Activated CD4-positive, alpha-beta T cell treated with anti-CD3 and anti-CD28 coated beads for 36 hours (primary cell): Measurements from ENCODE around the gene ZP4. TPM values are rescaled to one million over a fixed set of nuclear protein-coding genes. Genes with fewer than 3 reads are reported as not detected.
"Not testable (repeated sequence)": the region's sequence is repeated elsewhere in the genome, so short reads cannot be mapped to it uniquely, and the experiment has no call there.

Experiments used
- ATAC-seq: fragments of 200-7000 bp; cut with Tn5 transposase; one replicate; pipeline ENCODE4 v1.10.0; 2021; ENCODE audit warnings: mild to moderate bottlenecking, moderate library complexity
- CTCF ChIA-PET: fragments of 350-600 bp; sonication (Branson Sonifier 250); formaldehyde crosslinking; loops from one replicate; lab custom pipeline; 2021; ENCODE audit warnings: antibody characterized with exemption; lab: Charles Lee
- POLR2A ChIA-PET: fragments of 350-600 bp; sonication (Branson Sonifier 250); formaldehyde crosslinking; loops from one replicate; lab custom pipeline; 2021; ENCODE audit warnings: antibody characterized with exemption, inconsistent platforms; lab: Charles Lee
- DNase-seq: peaks from one replicate; pipeline ENCODE4 v3.0.0-alpha.2; 2020
- H3K27ac Mint-ChIP-seq: one replicate; pipeline ENCODE4 v1.8.0; 2021; ENCODE audit warnings: mixed read lengths
- H3K27me3 Mint-ChIP-seq: one replicate; pipeline ENCODE4 v1.8.0; 2021; ENCODE audit warnings: mixed read lengths
- H3K36me3 Mint-ChIP-seq: one replicate; pipeline ENCODE4 v1.8.0; 2021; ENCODE audit warnings: low read depth, mixed read lengths
- H3K4me1 Mint-ChIP-seq: one replicate; pipeline ENCODE4 v1.8.0; 2021; ENCODE audit warnings: mixed read lengths
- H3K4me3 Mint-ChIP-seq: one replicate; pipeline ENCODE4 v1.8.0; 2021; ENCODE audit warnings: mild to moderate bottlenecking, moderate library complexity, mixed read lengths
- H3K9me3 Mint-ChIP-seq: one replicate; pipeline ENCODE4 v1.8.0; 2021; ENCODE audit warnings: low read depth, mixed read lengths
- intact Hi-C, 2 experiments: fragments of 100-400 bp; cut with DNase I in 1 of 2; cut with micrococcal nuclease in 1 of 2; formaldehyde crosslinking; loops; one replicate each; pipeline versions ENCODE4 v1.14.2 to v1.15.1; 2022 to 2024; cut with DNase I, micrococcal nuclease
- total RNA-seq, 2 experiments: library from RNA; stranded (reverse); gene quantifications; one replicate each; pipeline ENCODE4 v1.2.3, GENCODE V29; 2021

The ZP4 gene
- total RNA-seq, 2 experiments from 2014 or later, result not detected

- ChIA-PET POLR2A (interaction anchor here (0.6 kb wide), 1 partner anchor 1478 kb away, joined by 3 read pairs; no protein-coding TSS in a partner anchor), CTCF (interaction anchor here (0.6 to 1.2 kb wide), 3 partner anchors 12 to 641 kb away, joined by 3 to 4 read pairs (median 3); no protein-coding TSS in a partner anchor)
- intact Hi-C loops, result no loop called here
- no peak for ATAC-seq
- Mint-ChIP-seq H3K9me3 (no peaks in the 10 kb centered on the region), H3K4me1 (no peaks in the 10 kb centered on the region), H3K27me3 (no peaks in the 10 kb centered on the region), H3K27ac (no peak overlapping the region), H3K4me3 (no peak overlapping the region), H3K36me3 (no peaks in the 10 kb centered on the region)
- peak; percentile 65 for DNase-seq
These were observed 39.4 kb downstream of the ZP4 start for GRCh38 chr1:237851210-237851845.

- H3K4me1 Mint-ChIP-seq, H3K27ac Mint-ChIP-seq, DNase-seq, H3K9me3 Mint-ChIP-seq, POLR2A ChIA-PET, H3K36me3 Mint-ChIP-seq, H3K27me3 Mint-ChIP-seq, H3K4me3 Mint-ChIP-seq, ATAC-seq, intact Hi-C loops: not testable (repeated sequence)
- CTCF ChIA-PET, result interaction anchor here (0.7 kb wide), 1 partner anchor 95 kb away, joined by 3 read pairs; no protein-coding TSS in a partner anchor
These were observed 47.2 kb downstream of the ZP4 start for GRCh38 chr1:237843516-237843915.

- DNase-seq, result no peak
- Mint-ChIP-seq H3K27me3 (no peaks in the 10 kb centered on the region), H3K36me3 (no peaks in the 10 kb centered on the region), H3K4me1 (no peaks in the 10 kb centered on the region), H3K4me3 (no peak overlapping the region), H3K9me3 (peaks cover 6% of the 10 kb centered on the region), H3K27ac (no peak overlapping the region)
- POLR2A ChIA-PET, result no interaction called here
- CTCF ChIA-PET, result no interaction called here
- no peak for ATAC-seq
- intact Hi-C loops, result no loop called here
These were observed 49.2 kb downstream of the ZP4 start for GRCh38 chr1:237841485-237841884.

GRCh38 chr1:237838904-237839534 is 51.7 kb downstream of the ZP4 start:
- intact Hi-C loops, result no loop called here
- Mint-ChIP-seq H3K36me3 (no peaks in the 10 kb centered on the region), H3K27me3 (no peaks in the 10 kb centered on the region), H3K9me3 (peaks cover 2% of the 10 kb centered on the region), H3K4me3 (no peak overlapping the region), H3K4me1 (no peaks in the 10 kb centered on the region), H3K27ac (no peak overlapping the region)
- no peak for DNase-seq
- POLR2A ChIA-PET, result no interaction called here
- CTCF ChIA-PET, result no interaction called here
- no peak for ATAC-seq

DNA sequence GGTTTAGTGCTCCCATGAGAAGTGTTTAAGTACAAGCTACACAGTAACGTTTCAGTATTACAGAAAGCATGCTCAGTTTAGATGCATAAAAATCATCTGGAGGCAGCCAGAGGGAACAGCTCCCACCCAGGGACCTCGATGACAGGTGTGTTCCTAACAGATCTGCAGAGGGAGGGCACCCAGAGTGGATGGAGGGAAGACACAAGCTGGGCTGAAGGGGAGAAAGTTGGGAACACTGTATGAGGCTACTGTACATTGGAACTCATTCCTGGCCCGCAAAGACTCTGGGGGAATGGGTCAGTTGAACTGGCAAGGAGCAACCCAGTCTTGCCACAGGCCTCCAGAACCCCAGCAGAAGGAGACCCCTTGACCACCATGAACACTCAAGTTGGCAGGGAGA is 52.4 kb downstream of the ZP4 start:
- no peak overlapping the region for H3K27ac Mint-ChIP-seq
- intact Hi-C loops, result no loop called here
- CTCF ChIA-PET, result no interaction called here

DNA sequence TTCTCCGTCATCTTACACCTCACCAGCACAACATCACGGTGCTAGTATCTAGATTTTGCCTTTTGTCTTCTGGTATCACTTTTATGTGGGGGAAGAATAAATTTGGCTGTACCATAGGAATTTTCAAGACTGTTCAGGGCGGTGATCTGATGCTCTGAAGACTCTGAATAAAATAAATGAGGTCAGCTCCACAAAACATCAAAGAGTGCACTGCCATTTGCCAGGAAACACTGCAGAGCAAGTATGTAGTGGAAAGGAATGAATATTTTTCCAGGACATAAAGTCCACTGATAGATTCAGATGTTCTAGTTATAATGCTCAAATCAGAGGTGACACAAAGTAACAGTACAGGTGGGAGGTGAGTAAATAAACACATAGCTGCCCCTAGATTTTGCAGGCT is 56.3 kb downstream of the ZP4 start:
- H3K27me3 Mint-ChIP-seq, result peaks cover 2% of the 10 kb centered on the region
- no peaks in the 10 kb centered on the region for H3K36me3 Mint-ChIP-seq
- H3K4me3 Mint-ChIP-seq, result no peak overlapping the region
- no peak overlapping the region for H3K27ac Mint-ChIP-seq
- no peaks in the 10 kb centered on the region for H3K9me3 Mint-ChIP-seq
- POLR2A ChIA-PET, result no interaction called here
- no peak for ATAC-seq
- intact Hi-C loops, result no loop called here
- CTCF ChIA-PET, result no interaction called here
- DNase-seq, result no peak
- no peaks in the 10 kb centered on the region for H3K4me1 Mint-ChIP-seq

More for the DNA sequence above, 52.4 kb downstream of the ZP4 start:
- POLR2A ChIA-PET, result no interaction called here
- H3K4me1 Mint-ChIP-seq, result no peaks in the 10 kb centered on the region
- no peak overlapping the region for H3K4me3 Mint-ChIP-seq
- DNase-seq (no peak), ATAC-seq (no peak)
- H3K27me3 Mint-ChIP-seq, result peaks cover 2% of the 10 kb centered on the region
- peaks cover 2% of the 10 kb centered on the region for H3K9me3 Mint-ChIP-seq
- H3K36me3 Mint-ChIP-seq, result no peaks in the 10 kb centered on the region

DNA sequence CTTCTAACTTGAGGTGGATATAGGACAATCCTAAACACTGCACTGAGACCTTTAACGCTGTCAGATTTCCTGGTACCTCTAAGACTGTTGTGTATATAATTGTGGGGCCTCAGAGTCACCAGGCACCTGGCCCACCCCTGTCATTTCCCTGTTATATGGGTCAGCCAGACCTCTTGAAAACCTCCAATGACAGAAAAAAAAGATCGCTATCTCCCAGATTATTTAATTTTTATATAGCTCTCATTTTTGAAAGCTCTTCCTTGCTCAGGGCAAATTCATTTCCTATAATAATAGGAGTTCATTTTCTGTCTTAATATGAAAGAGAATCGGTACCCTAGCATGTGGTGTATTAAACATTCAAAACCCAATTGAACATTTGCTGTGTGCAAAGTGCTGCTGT is 56.7 kb downstream of the ZP4 start:
- ATAC-seq (no peak), DNase-seq (no peak)
- no peak overlapping the region for H3K4me3 Mint-ChIP-seq
- no peaks in the 10 kb centered on the region for H3K36me3 Mint-ChIP-seq
- ChIA-PET POLR2A (no interaction called here), CTCF (interaction anchor here (0.7 kb wide), 1 partner anchor 33 kb away, joined by 3 read pairs; no protein-coding TSS in a partner anchor)
- intact Hi-C loops, result no loop called here
- no peak overlapping the region for H3K27ac Mint-ChIP-seq
- H3K4me1 Mint-ChIP-seq, result no peaks in the 10 kb centered on the region
- peaks cover 2% of the 10 kb centered on the region for H3K27me3 Mint-ChIP-seq
- no peaks in the 10 kb centered on the region for H3K9me3 Mint-ChIP-seq

DNA sequence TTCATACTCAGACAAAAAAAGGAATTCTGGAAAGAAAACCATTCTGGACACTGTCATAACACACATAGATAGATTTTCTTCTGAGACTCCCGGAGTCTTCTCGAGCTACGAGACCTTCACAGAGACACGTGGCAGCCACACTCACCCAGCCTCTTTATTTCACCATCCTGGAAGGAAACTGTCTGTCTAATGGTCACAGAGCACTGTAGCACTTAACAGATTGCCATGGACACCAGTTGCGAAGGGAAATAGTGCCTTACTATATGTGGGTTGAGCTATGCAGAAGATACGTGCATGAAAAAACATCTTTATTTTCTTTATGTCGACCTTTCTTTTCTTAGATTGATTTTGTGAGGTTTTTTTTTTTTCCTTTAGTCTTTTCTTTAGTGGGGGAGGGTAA is 57.9 kb downstream of the ZP4 start:
- POLR2A ChIA-PET, result no interaction called here
- Mint-ChIP-seq H3K36me3 (no peaks in the 10 kb centered on the region), H3K27me3 (peaks cover 2% of the 10 kb centered on the region), H3K9me3 (no peaks in the 10 kb centered on the region), H3K4me1 (no peaks in the 10 kb centered on the region), H3K4me3 (no peak overlapping the region), H3K27ac (no peak overlapping the region)
- intact Hi-C loops, result no loop called here
- CTCF ChIA-PET, result interaction anchor here (0.7 kb wide), 2 partner anchors 26 to 297 kb away, joined by 3 read pairs; no protein-coding TSS in a partner anchor
- no peak for DNase-seq
- ATAC-seq, result no peak
